ENCODE measurements around the gene FGR. TPM values are rescaled to one million over a fixed set of nuclear protein-coding genes. Genes with fewer than 3 reads are reported as not detected.

Gene FGR
- total and polyA plus RNA-seq, 12 donors: 1.5 to 51.9 (median 9.6) TPM

- intact Hi-C loops (cut with DNase I): loop anchor here (2.0 to 5.0 kb wide), 2 partner anchors 56 kb away; no protein-coding TSS in a partner anchor
- no peak overlapping the region for H3K4me3 ChIP-seq
- H3K27ac ChIP-seq: no peak overlapping the region
- no peaks in the 10 kb centered on the region for H3K9me3 ChIP-seq (replicated peaks in 1 of 3)
- DNase-seq: no peak
- H3K36me3 ChIP-seq (replicated peaks in 1 of 2): no peaks in the 10 kb centered on the region
- TF ChIP-seq CTCF (IDR thresholded peaks at IDR 0.05): no peak
- no peak for TF ChIP-seq POLR2A (IDR thresholded peaks at IDR 0.05)
- no peaks in the 10 kb centered on the region for H3K27me3 ChIP-seq
- H3K4me1 ChIP-seq (replicated peaks in 1 of 2): peaks cover 3 to 10% of the 10 kb centered on the region in 2 donors
- 68 to 77% (median 72%) methylated on average over 3 of the region's 3 CpGs for WGBS, 4 donors
Observed at GRCh38 chr1:27606708-27607238, 28.2 kb downstream of the FGR start.

GRCh38 chr1:27605796-27606707, 28.9 kb downstream of the FGR start:
- 16 to 20% (median 18%) methylated on average over 11 of the region's 11 CpGs for WGBS, 4 donors
- DNase-seq: peak in 3 of 7 donors; percentile 51 to 77 (median 70)
- Histone ChIP-seq H3K36me3 (replicated peaks in 1 of 2) (no peaks in the 10 kb centered on the region), H3K27ac (no peak overlapping the region), H3K4me1 (replicated peaks in 1 of 2) (peaks cover 10 to 17% of the 10 kb centered on the region in 2 donors), H3K27me3 (no peaks in the 10 kb centered on the region), H3K9me3 (replicated peaks in 1 of 3) (no peaks in the 10 kb centered on the region), H3K4me3 (no peak overlapping the region)
- TF ChIP-seq POLR2A (IDR thresholded peaks at IDR 0.05): peak in 1 of 2 donors; percentile 20
- TF ChIP-seq CTCF (IDR thresholded peaks at IDR 0.05): peak; percentile 65 to 96 (median 88)
- intact Hi-C loops (cut with DNase I): loop anchor here (2.0 to 5.0 kb wide), 3 partner anchors 49 to 57 kb away; no protein-coding TSS in a partner anchor

- Histone ChIP-seq H3K36me3 (replicated peaks in 1 of 2) (no peaks in the 10 kb centered on the region), H3K4me3 (no peak overlapping the region), H3K9me3 (replicated peaks in 1 of 3) (no peaks in the 10 kb centered on the region), H3K27me3 (no peaks in the 10 kb centered on the region), H3K4me1 (replicated peaks in 1 of 2) (peaks cover 17 to 24% of the 10 kb centered on the region in 2 donors), H3K27ac (no peak overlapping the region)
- DNase-seq: no peak
- intact Hi-C loops (cut with DNase I): loop anchor here in 1 of 2 donors (2.0 to 5.0 kb wide), 2 partner anchors 49 to 57 kb away; no protein-coding TSS in a partner anchor
- TF ChIP-seq CTCF (IDR thresholded peaks at IDR 0.05): no peak
- no peak for TF ChIP-seq POLR2A (IDR thresholded peaks at IDR 0.05)
- WGBS, 4 donors: 60 to 76% (median 67%) methylated on average over 4 to 7 of the region's 7 CpGs
Observed at GRCh38 chr1:27605300-27605766, 29.7 kb downstream of the FGR start.

All from adrenal gland (tissue), 12 donors.